Mesenchymal stem cell (in vitro differentiated cells and primary cell): ENCODE data around the gene RGN.

Experiments
- DNase-seq: peaks from one replicate; pipeline ENCODE4 v3.0.0-alpha.2; 2013
- H2AFZ ChIP-seq: one replicate; pipeline ENCODE4 v1.6.1; 2013; ENCODE audit warnings: low read depth, mild to moderate bottlenecking, control low read depth, inconsistent platforms, low read length, moderate library complexity
- H2AK5ac ChIP-seq: 2 replicates; pipeline ENCODE4 v1.6.1; 2013; ENCODE audit warnings: low read length, moderate library complexity, mild to moderate bottlenecking, inconsistent platforms; ENCODE audit not compliant: severe bottlenecking
- H2BK120ac ChIP-seq: one replicate; pipeline ENCODE4 v1.6.1; 2013; ENCODE audit warnings: low read depth, mild to moderate bottlenecking, inconsistent platforms, low read length, moderate library complexity
- H2BK12ac ChIP-seq, 2 experiments: one replicate each; pipeline ENCODE4 v1.6.1; 2013; ENCODE audit warnings: inconsistent platforms in 2 of 2, low read length in 2 of 2, mild to moderate bottlenecking in 2 of 2, moderate library complexity in 2 of 2, control low read depth in 1 of 2
- H2BK15ac ChIP-seq: one replicate; pipeline ENCODE4 v1.6.1; 2013; ENCODE audit warnings: mild to moderate bottlenecking, low read depth, inconsistent platforms; ENCODE audit not compliant: poor library complexity, severe bottlenecking
- H2BK5ac ChIP-seq: 2 replicates; pipeline ENCODE4 v1.6.1; 2013; ENCODE audit warnings: low read depth, mild to moderate bottlenecking, low read length, control low read depth, inconsistent platforms; ENCODE audit not compliant: poor library complexity, severe bottlenecking
- H3K14ac ChIP-seq, 2 experiments: one replicate each; pipeline ENCODE4 v1.6.1; 2013; ENCODE audit warnings: inconsistent platforms in 2 of 2, low read length in 2 of 2, control low read depth in 1 of 2, mild to moderate bottlenecking in 1 of 2, moderate library complexity in 1 of 2
- H3K18ac ChIP-seq, 2 experiments: one replicate each; pipeline ENCODE4 v1.6.1; 2013; ENCODE audit warnings: inconsistent platforms in 2 of 2, low read length in 2 of 2, control low read depth in 1 of 2, low read depth in 1 of 2, mild to moderate bottlenecking in 1 of 2
- H3K23ac ChIP-seq, 2 experiments: one replicate each; pipeline ENCODE4 v1.6.1; 2013; ENCODE audit warnings: inconsistent platforms in 2 of 2, low read length in 2 of 2, mild to moderate bottlenecking in 2 of 2, moderate library complexity in 2 of 2, control low read depth in 1 of 2
- H3K27ac ChIP-seq: 2 replicates; pipeline ENCODE4 v1.5.1; 2013; ENCODE audit warnings: mild to moderate bottlenecking, moderate library complexity, low read length, control low read depth, inconsistent platforms; ENCODE audit not compliant: poor library complexity, severe bottlenecking
- H3K27me3 ChIP-seq, 2 experiments: 2 replicates each; pipeline versions ENCODE4 v1.6.1 to v1.7.0; 2013; ENCODE audit warnings: low read length in 2 of 2, mild to moderate bottlenecking in 2 of 2, moderate library complexity in 2 of 2, control low read depth in 1 of 2, inconsistent platforms in 1 of 2; ENCODE audit not compliant: control insufficient read depth in 1 of 2, insufficient read depth in 1 of 2
- H3K36me3 ChIP-seq, 2 experiments: 2 replicates each; pipeline versions ENCODE4 v1.6.1 to v1.7.0; 2013; ENCODE audit warnings: low read length in 2 of 2, control low read depth in 1 of 2, inconsistent platforms in 1 of 2, low read depth in 1 of 2, mild to moderate bottlenecking in 1 of 2; ENCODE audit not compliant: insufficient read depth in 2 of 2, control insufficient read depth in 1 of 2
- H3K4ac ChIP-seq, 2 experiments: one replicate each; pipeline ENCODE4 v1.6.1; 2013; ENCODE audit warnings: inconsistent platforms in 2 of 2, low read length in 2 of 2, mild to moderate bottlenecking in 2 of 2, moderate library complexity in 2 of 2, control low read depth in 1 of 2, low read depth in 1 of 2
- H3K4me1 ChIP-seq: 2 replicates; pipeline ENCODE4 v1.6.1; 2013; ENCODE audit warnings: low read depth, low read length, control low read depth; ENCODE audit not compliant: control insufficient read depth, insufficient read depth
- H3K4me2 ChIP-seq: 2 replicates; pipeline ENCODE4 v1.6.1; 2013; ENCODE audit warnings: low read length, mild to moderate bottlenecking, inconsistent platforms; ENCODE audit not compliant: poor library complexity, severe bottlenecking
- H3K4me3 ChIP-seq, 2 experiments: 2 replicates each; pipeline versions ENCODE4 v1.5.1 to v1.7.0; 2013; ENCODE audit warnings: low read length in 2 of 2, mild to moderate bottlenecking in 2 of 2, control low read depth in 1 of 2, low read depth in 1 of 2; ENCODE audit not compliant: insufficient read depth in 1 of 2
- H3K79me1 ChIP-seq: replicated peaks from 2 replicates; pipeline ENCODE4 v1.6.1; 2013; ENCODE audit warnings: mild to moderate bottlenecking, control low read depth, low read length, inconsistent platforms; ENCODE audit not compliant: poor library complexity, severe bottlenecking
- H3K9ac ChIP-seq: 2 replicates; pipeline ENCODE4 v1.7.0; 2013; ENCODE audit warnings: mild to moderate bottlenecking, low read length, moderate library complexity
- H3K9me3 ChIP-seq: 2 replicates; pipeline ENCODE4 v1.7.0; 2013; ENCODE audit warnings: mild to moderate bottlenecking, low read length; ENCODE audit not compliant: control insufficient read depth
- H4K8ac ChIP-seq: one replicate; pipeline ENCODE4 v1.6.1; 2013; ENCODE audit warnings: inconsistent platforms, mild to moderate bottlenecking, low read length, moderate library complexity
- H4K91ac ChIP-seq: one replicate; pipeline ENCODE4 v1.6.1; 2013; ENCODE audit warnings: mild to moderate bottlenecking, low read length, inconsistent platforms
- WGBS: methylation state at CpG from one replicate; pipeline ENCODE4 v1.1.7; 2013; ENCODE audit warnings: mixed read lengths; 5-methylcytosine and 5-hydroxymethylcytosine counted together

RGN gene

DNA sequence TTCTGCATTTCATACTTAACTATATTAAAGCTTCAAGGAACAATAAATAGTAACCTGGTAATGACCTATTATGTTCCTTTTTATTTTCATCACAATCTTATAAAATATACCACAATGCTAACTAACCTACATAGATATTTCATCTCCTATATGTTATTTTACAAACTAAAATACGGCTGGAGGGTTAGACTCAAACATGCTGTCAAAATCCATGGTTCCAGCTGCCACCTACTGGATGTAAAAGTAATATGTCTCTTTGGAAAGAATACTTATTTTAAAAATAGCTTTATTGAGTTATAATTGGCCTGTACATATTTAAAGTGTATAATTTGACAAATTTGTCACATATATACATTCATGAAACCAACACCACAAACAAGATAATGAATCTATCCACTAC lies 15.0 kb downstream of the RGN start:
- DNase-seq = peak; percentile 22
- no peak overlapping the region for H3K23ac ChIP-seq
- H3K27me3 ChIP-seq = peaks cover 0 to 45% of the 10 kb centered on the region in 2 experiments
- H3K4me3 ChIP-seq = no peak overlapping the region
- H3K14ac ChIP-seq = no peak overlapping the region
- no peak overlapping the region for H3K9ac ChIP-seq
- H3K79me1 ChIP-seq = no peaks in the 10 kb centered on the region
- H2BK120ac ChIP-seq = no peak overlapping the region
- H3K18ac ChIP-seq = no peak overlapping the region
- no peak overlapping the region for H3K4ac ChIP-seq
- H3K4me2 ChIP-seq = no peak overlapping the region
- no peak overlapping the region for H4K91ac ChIP-seq
- no CpG with 5 or more reads among the region's 1 CpG for WGBS
- no peaks in the 10 kb centered on the region for H3K4me1 ChIP-seq
- no peaks in the 10 kb centered on the region for H3K36me3 ChIP-seq
- no peak overlapping the region for H4K8ac ChIP-seq
- H2BK5ac ChIP-seq = no peak overlapping the region
- H2AK5ac ChIP-seq = no peak overlapping the region
- H2BK12ac ChIP-seq = no peak overlapping the region
- no peaks in the 10 kb centered on the region for H3K9me3 ChIP-seq
- H2AFZ ChIP-seq = no peak overlapping the region
- H3K27ac ChIP-seq = no peak overlapping the region
- no peak overlapping the region for H2BK15ac ChIP-seq

DNA sequence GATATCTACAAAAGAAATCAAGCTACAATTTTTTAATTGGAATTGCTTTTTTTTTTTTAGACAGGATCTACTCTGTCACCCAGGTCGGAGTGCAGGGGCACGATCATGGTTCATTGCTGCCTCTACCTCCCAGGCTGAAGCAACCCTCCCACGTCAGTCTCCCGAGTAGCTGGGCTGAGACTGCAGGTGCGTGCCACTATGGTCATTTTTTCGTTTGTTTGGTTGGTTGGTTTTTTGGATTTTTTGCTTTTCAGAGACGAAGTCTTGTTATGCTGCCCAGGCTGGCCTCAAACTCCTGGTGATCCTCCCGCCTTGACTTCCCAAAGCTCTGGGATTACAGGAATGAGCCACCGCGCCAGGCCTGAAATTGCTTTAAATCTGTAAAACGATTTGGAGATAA lies 15.6 kb downstream of the RGN start:
- Histone ChIP-seq H2BK15ac (no peak overlapping the region), H2BK5ac (no peak overlapping the region), H2AFZ (no peak overlapping the region), H3K9me3 (no peaks in the 10 kb centered on the region), H2BK120ac (no peak overlapping the region), H3K27me3 (peaks cover 0 to 44% of the 10 kb centered on the region in 2 experiments), H3K4me3 (no peak overlapping the region), H2AK5ac (no peak overlapping the region), H3K79me1 (no peaks in the 10 kb centered on the region), H4K8ac (no peak overlapping the region), H3K27ac (no peak overlapping the region), H3K36me3 (no peaks in the 10 kb centered on the region), H3K4ac (no peak overlapping the region), H2BK12ac (no peak overlapping the region), H3K18ac (no peak overlapping the region), H3K23ac (no peak overlapping the region), H3K14ac (no peak overlapping the region), H4K91ac (no peak overlapping the region), H3K4me2 (no peak overlapping the region), H3K9ac (no peak overlapping the region), H3K4me1 (no peaks in the 10 kb centered on the region)
- WGBS = 79% methylated on average over 8 of the region's 11 CpGs
- no peak for DNase-seq

DNA sequence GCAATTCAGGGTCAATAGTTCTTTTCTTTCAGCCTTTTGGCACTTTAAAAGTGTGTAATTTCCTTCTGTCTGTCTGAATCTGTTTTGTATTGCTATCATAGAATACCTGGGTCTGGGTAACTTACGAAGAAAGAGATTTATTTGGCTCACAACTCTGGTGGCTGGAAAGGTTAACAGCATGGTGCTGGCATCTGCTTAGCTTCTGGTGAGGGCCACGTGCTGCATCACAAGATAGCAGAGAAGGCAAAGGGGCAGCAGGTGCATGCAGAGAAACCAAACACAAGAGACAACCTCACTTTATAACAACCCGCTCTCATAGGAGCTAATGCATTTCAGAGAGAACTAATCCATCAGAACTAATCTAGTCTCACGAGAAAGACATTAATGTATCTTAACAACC lies 18.8 kb downstream of the RGN start:
- Histone ChIP-seq H2AFZ (no peak overlapping the region), H3K79me1 (no peaks in the 10 kb centered on the region), H3K27ac (no peak overlapping the region), H2AK5ac (no peak overlapping the region), H3K18ac (no peak overlapping the region), H3K27me3 (peaks cover 0 to 48% of the 10 kb centered on the region in 2 experiments), H4K91ac (no peak overlapping the region), H3K9ac (no peak overlapping the region), H2BK15ac (no peak overlapping the region), H3K4me1 (no peaks in the 10 kb centered on the region), H3K4ac (no peak overlapping the region), H3K9me3 (no peaks in the 10 kb centered on the region), H2BK12ac (no peak overlapping the region), H3K36me3 (no peaks in the 10 kb centered on the region), H2BK120ac (no peak overlapping the region), H3K4me2 (no peak overlapping the region), H3K14ac (no peak overlapping the region), H3K4me3 (no peak overlapping the region), H4K8ac (no peak overlapping the region), H3K23ac (no peak overlapping the region), H2BK5ac (no peak overlapping the region)
- WGBS = 87% methylated on average over 3 of the region's 4 CpGs
- DNase-seq = no peak

DNA sequence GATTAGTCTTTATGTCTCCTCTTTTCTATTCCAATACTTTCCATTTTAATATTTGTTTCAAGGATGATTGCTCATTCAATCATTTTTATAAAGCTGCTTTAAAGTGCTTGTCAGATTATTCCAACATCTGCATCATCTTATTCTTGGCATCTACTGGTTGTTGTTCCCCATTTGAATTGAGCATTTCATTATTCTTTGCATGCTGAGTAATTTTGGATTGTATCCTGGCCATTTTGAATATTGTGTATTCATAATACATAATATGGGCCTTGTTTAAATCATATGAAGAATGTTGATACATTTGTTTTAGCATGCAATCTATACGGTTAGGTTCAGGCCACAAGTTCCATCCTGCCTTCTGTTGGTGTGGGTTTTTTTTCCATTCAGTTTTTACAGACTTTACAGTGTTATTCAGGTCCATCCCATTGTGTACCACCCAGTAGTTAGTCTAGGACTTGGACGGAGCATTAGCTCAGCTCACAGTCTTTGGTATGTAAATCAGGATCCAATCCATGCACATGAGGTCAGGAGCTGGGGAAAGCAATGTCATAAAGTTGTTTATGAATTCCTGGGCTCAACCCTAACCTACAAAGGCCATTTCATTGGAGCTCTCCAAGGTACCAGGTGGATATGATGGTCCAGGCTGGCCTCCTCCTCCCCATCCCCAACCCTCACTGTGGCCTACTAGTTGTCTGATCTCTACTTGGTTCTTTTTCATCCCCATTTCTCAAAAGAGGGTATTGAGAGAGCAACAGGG lies 20.3 kb downstream of the RGN start:
- Histone ChIP-seq H3K4me3 (no peak overlapping the region), H3K27ac (no peak overlapping the region), H3K9me3 (no peaks in the 10 kb centered on the region), H3K4me2 (no peak overlapping the region), H3K14ac (no peak overlapping the region), H2BK15ac (no peak overlapping the region), H3K79me1 (no peaks in the 10 kb centered on the region), H2BK5ac (no peak overlapping the region), H2BK120ac (no peak overlapping the region), H2AFZ (no peak overlapping the region), H3K36me3 (no peaks in the 10 kb centered on the region), H2BK12ac (no peak overlapping the region), H3K9ac (no peak overlapping the region), H3K18ac (no peak overlapping the region), H4K91ac (no peak overlapping the region), H3K4ac (no peak overlapping the region), H3K27me3 (peaks cover 0 to 37% of the 10 kb centered on the region in 2 experiments), H3K4me1 (no peaks in the 10 kb centered on the region), H3K23ac (no peak overlapping the region), H4K8ac (no peak overlapping the region), H2AK5ac (no peak overlapping the region)
- 80% methylated on average over 1 of the region's 2 CpGs for WGBS
- DNase-seq = no peak
